GM21360 (cell line): Measurements from ENCODE around the gene PEPD.

Source experiments
- ATAC-seq: cut with Tn5 transposase; IDR thresholded peaks from one replicate; pipeline ENCODE4 v1.9.1; 2021; ENCODE audit warnings: mild to moderate bottlenecking, moderate library complexity; ENCODE audit not compliant: unreplicated experiment

PEPD gene

GRCh38 chr19:33512580-33513137 lies 8.9 kb downstream of the PEPD start:
- ATAC-seq: no peak

DNA sequence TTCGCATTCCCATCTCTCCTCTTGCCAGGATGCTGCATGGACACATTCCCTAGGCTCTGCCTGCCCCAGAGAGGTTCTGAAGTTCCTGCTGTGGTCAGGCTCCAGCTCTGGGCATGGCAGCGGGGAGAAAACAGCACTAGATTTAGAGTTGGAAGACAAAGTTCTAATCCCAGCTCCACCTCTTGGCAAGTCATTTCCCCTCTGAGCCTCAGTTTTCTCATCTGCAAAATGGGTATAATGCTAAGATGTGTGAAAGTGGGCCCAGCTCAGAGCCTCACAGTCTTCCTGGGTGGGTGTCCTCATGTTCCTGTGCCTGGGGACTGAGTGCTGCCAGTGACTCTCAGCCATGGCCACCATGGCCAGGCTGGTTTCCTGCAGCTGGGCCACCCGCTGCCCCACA lies 9.6 kb downstream of the PEPD start:
- no peak for ATAC-seq

DNA sequence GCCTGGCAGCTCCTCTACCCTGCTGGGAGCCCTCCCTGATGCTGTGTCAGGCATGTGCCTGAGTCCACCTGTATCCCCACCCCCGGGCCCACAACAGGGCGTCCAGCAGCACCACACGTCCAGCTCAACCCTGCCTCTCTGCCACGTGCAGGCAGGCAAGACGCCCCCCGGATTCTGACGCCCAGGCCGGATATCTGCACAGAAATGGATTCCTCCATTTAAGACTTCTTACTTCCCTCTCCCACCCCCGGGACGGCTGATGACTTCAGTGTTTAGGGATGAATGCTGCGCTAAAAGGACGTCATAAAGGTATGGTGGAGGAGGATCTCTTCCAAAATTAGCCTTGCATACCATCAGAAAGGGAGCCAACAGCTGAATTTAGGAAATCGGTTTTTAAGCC lies 10.2 kb downstream of the PEPD start:
- ATAC-seq: no peak

- no peak for ATAC-seq
Measured at GRCh38 chr19:33510462-33511194, 11.0 kb downstream of the PEPD start.

DNA sequence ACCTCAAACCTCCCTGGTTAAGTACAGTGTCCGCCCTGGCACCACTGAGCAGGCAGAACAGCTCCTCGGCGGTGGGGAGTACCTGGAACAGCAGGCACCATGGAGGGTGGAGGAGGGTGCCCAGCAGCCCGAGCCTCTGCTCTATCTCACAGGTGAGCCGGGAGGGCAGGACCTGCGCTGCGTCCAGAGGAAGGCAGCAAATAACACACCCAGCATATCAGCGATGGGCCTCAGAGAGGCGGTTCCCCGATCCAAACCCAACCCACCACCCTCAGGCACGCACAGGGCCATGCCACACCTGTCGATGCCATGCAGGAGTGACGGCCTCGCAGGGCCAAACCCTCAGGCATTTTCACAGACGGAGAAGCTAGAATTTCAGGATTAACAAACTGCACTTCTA lies 11.8 kb downstream of the PEPD start:
- no peak for ATAC-seq

DNA sequence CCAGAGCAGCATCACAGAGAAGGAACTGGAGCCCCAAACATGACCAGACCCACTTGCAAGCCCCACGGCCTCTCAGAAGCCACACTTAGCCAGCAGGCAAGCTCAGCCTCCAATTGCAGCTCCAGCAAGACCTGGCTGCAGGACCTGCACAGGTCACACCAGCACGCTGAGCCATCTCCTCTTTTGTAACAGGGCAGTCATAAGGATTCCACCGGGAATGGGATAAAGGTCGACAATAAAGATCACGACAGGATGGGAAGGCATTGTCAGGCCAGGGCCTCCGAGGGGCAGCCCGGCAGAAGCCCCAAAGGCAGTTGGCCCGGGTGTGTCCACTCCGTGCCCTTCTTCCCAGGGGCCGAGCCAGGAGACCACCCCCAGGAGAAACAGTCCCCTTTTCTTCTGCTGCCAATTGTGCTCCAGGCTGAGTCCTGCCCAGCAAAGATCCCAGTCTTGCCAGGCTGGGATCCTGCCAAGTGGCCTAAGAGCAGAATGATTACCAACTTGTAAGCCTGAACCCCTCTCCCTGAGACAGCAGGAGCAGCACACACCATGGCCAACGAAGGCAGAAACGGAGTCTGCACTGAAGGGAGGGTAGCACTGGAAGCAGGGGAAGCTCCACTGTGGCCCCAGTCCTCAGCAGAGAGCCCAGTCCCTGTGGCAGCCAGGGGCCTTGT lies 12.5 kb downstream of the PEPD start:
- ATAC-seq: no peak

DNA sequence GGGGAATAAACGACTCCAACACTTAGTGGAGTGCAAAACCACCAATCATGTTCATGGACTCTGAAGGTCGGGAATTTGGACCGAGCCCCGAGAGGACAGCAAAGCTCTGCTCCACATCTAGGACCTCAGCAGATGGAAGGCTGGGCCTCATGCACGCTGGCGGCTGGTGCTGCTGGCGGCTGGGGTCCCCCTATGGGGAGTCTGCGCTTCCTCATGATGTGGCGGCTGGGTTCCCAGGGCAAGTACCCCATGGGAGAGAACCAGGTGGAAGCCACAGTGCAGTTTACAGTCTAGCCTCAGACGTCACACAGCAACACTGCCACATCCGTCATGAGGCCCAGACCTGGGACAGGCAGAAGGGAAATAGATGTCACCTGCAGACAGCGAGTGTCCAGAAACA lies 13.2 kb downstream of the PEPD start:
- ATAC-seq: no peak

DNA sequence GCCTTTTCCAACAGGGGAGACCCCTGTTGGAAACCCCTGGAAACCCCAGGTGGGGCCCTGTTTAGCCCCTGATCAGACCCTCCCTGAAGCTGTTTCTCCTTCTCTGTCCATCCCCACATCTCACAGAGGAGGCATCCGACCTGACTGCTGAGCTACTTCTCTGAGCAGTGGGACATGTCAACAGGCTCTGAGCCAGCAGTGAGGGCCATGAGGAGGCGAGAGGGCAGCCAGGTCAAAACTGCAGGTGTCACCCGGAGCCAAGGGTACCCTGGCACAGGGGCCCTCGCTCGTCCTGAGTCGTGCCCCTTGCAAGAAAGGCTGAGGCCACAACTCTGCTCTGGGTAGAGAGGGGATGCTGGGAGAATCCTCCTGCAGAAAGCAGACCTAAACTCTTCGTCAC lies 13.6 kb downstream of the PEPD start:
- no peak for ATAC-seq

DNA sequence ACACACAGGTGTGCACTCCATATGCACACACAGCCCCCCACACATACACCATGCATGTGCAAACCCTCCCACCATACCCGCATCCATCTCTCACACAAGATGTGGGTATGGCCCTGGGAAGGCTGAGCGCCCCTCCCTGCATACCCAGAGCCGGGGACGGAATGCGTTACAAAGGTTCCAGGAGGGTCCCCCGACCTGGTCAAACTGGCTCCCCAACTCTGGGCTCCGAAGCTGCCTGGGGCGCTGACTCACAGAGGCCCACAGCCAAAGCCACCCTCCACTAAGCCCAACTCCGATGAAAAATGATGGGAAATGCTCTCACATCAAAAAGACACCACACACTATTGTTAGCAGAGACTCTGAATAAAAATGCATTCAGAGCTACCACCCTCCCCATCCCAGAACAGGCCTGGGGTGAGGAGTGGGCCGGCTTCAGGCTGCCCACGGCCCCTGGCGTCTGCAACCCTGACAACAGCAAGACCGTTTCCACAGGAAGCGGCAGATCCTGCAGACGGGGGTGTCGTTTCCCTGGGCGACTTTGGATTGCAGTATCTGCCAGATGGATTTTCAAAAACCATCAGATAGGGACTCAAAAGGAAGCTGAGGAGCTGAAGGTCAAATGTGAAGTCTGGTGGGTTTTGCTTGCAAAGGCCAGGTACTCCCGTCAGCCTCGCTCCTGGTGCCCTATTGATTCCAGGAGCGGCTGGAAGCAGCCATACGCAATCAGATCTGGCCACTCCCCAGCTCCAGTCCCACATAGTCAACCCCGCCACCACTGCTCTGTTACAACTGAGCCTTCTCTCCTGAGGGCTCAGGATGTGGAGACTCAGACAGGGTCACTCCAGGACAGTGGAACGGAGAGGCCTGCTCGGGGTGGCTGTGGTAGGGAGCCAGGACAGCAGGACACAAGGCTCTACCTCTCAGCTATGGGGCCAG lies 14.3 kb downstream of the PEPD start:
- ATAC-seq: no peak

DNA sequence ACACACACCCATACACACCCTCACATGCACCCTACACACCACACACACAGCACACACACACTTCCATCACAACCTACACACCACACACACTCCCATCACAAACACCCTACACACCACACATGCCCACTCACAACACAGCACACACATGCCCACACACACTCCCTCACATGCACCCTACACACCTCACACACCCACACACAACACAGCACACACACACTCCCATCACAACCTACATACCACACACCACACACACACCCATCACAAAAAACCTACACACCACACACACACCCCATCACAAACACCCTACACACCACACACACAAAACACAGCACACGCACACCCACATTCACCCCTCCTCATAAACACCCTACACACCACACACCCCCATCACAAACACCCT lies 15.1 kb downstream of the PEPD start:
- ATAC-seq: no peak

- ATAC-seq: no peak
Measured at GRCh38 chr19:33505823-33506222, 15.8 kb downstream of the PEPD start.

DNA sequence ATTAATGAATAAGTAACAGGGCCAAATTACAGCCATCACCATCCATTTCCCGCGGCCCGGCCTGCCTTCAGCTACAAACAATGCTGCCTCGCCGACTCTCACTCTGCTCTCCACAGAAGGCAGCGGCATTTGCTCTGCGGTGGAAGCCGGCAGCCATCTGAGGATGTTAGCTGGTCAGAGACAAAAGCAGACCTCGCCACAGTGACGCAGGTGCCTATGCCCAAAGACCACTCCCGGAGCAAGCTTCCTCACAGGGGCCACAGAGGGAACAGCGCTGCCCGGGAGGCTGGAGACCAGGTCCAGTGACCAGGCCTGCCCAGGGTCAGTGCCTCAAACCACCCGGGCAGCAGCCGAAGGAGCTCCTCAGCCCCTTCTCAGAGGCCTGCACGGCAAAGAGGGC lies 16.4 kb downstream of the PEPD start:
- ATAC-seq: no peak

DNA sequence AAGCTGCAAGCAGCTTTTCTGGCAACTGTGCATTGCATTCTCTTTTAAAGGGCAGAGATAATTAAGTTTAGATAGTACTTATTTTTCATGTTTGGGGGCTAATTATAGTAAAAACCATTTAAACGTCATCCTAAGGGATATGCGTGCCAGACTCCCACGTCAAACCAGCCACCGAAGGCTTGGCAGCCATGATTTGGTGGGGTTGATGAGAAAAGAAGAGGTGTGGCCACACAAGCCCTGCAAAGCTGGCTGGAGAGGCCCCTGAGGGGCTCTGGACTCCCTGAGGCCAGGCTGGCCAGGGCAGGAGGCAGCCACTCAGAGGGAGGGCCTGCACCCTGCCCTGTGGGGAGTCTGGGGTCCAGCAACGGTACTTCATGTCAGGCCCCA lies 17.5 kb downstream of the PEPD start:
- ATAC-seq: no peak

GRCh38 chr19:33503433-33504057 lies 18.0 kb downstream of the PEPD start:
- no peak for ATAC-seq

- no peak for ATAC-seq
Measured at GRCh38 chr19:33503030-33503429, 18.6 kb downstream of the PEPD start.

DNA sequence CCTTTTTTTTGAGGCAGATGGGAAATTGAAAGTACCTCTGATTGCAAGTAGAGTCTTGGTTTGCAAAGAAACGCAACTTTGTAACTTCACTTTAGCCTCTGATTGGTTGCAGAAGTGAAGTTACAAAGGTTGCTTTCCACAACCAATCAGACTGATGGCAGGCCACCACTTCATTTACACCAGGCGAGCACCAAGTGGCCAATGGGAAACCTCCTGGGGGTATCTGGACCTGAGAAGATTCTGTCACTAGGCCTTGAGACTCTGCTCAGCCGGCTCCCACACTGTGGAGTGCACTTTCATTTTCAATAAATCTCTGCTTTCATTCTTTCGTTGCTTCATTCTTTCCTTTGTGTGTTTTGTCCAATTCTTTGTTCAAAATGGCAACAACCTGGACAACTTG lies 19.1 kb downstream of the PEPD start:
- no peak for ATAC-seq

- no peak for ATAC-seq
Measured at GRCh38 chr19:33501693-33502356, 19.8 kb downstream of the PEPD start.

DNA sequence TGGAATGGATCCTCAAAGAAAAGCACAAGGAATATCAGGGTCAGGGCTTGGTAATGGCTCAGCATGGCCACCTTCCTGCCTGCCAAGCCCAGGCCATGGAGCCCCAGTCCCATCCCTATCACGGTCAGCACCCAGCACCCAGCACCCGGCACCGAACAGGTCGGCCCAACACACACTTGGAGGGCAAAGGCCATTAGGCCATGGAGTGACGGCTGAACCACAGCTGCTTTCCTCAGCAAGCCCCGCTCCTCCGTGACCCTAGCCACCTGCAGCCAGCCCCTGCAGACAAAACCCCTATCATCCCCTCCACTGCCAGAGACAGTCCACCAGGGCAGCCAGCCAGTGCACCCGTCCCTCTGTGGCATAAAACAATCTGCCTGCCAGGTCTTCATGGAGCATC lies 20.6 kb downstream of the PEPD start:
- no peak for ATAC-seq

- ATAC-seq: no peak
Measured at GRCh38 chr19:33500586-33500985, 21.0 kb downstream of the PEPD start.
